Caco-2 (cell line): Measurements from ENCODE around the gene FEM1C. TPM values are rescaled to one million over a fixed set of nuclear protein-coding genes. Genes with fewer than 3 reads are reported as not detected.

ENCODE experiments used
- BruUV-seq: library from RNA; stranded (reverse); fragments of 400-500 nt; replicated peaks from 2 replicates; lab custom pipeline; 2021; lab: Mats Ljungman, UMichigan
- CTCF ChIA-PET: fragments of 300-600 bp; sonication (Branson Sonifier 250); formaldehyde crosslinking; loops from one replicate; lab custom pipeline; 2022; ENCODE audit warnings: antibody characterized with exemption; lab: Charles Lee
- POLR2A ChIA-PET: fragments of 300-600 bp; sonication (Branson Sonifier 250); formaldehyde crosslinking; loops from one replicate; lab custom pipeline; 2022; ENCODE audit warnings: antibody characterized with exemption; lab: Charles Lee
- DNase-seq, 2 experiments: peaks; one replicate each; pipeline versions ENCODE4 v3.0.0 to v3.0.0-alpha.2; 2020 to 2022
- H3K27me3 ChIP-seq: replicated peaks from 2 replicates; pipeline ENCODE4 v1.6.0; 2011; ENCODE audit warnings: low read length; ENCODE audit not compliant: control insufficient read depth, insufficient read depth
- H3K36me3 ChIP-seq: 2 replicates; pipeline ENCODE4 v1.5.1; 2011; ENCODE audit warnings: low read length; ENCODE audit not compliant: control insufficient read depth, insufficient read depth
- H3K4me1 ChIP-seq: fragments of 250-450 bp; sonication (Bioruptor Pico); 2 replicates; pipeline ENCODE4 v1.5.1; 2020; ENCODE audit warnings: mild to moderate bottlenecking
- H3K4me3 ChIP-seq: 2 replicates; pipeline ENCODE4 v1.5.1; 2011; ENCODE audit warnings: low read depth, mild to moderate bottlenecking, control low read depth, low read length
- H3K9me3 ChIP-seq: fragments of 250-450 bp; sonication (Bioruptor Pico); 2 replicates; pipeline ENCODE4 v1.5.1; 2020; ENCODE audit warnings: mild to moderate bottlenecking, moderate library complexity
- H3K27ac Mint-ChIP-seq: one replicate; pipeline ENCODE4 v1.8.0; 2022; ENCODE audit warnings: mixed read lengths; ENCODE audit not compliant: unreplicated experiment
- H3K27me3 Mint-ChIP-seq: one replicate; pipeline ENCODE4 v1.8.0; 2022; ENCODE audit warnings: mixed read lengths; ENCODE audit not compliant: insufficient read depth, unreplicated experiment
- H3K36me3 Mint-ChIP-seq: one replicate; pipeline ENCODE4 v1.8.0; 2022; ENCODE audit warnings: mild to moderate bottlenecking, mixed read lengths; ENCODE audit not compliant: insufficient read depth, unreplicated experiment
- H3K4me1 Mint-ChIP-seq: one replicate; pipeline ENCODE4 v1.8.0; 2022; ENCODE audit warnings: low read depth, mixed read lengths; ENCODE audit not compliant: unreplicated experiment
- H3K4me3 Mint-ChIP-seq: one replicate; pipeline ENCODE4 v1.8.0; 2022; ENCODE audit warnings: mild to moderate bottlenecking, moderate library complexity, mixed read lengths; ENCODE audit not compliant: unreplicated experiment
- H3K9me3 Mint-ChIP-seq: one replicate; pipeline ENCODE4 v1.8.0; 2022; ENCODE audit warnings: mixed read lengths; ENCODE audit not compliant: unreplicated experiment
- CTCF ChIP-seq, 2 experiments: fragments of 200-600 bp in 1 of 2; IDR thresholded peaks; 1 replicate in 1 of 2; 2 replicates in 1 of 2; pipeline versions ENCODE4 v1.5.1 to v1.8.0; 2011 to 2022; ENCODE audit warnings: antibody characterized with exemption in 1 of 2, control low read depth in 1 of 2, inconsistent platforms in 1 of 2, low read depth in 1 of 2, low read length in 1 of 2, mild to moderate bottlenecking in 1 of 2, moderate library complexity in 1 of 2; ENCODE audit not compliant: insufficient read depth in 1 of 2, severe bottlenecking in 1 of 2, unreplicated experiment in 1 of 2
- intact Hi-C: fragments of 100-400 bp; cut with micrococcal nuclease; formaldehyde crosslinking; loops from one replicate; pipeline ENCODE4 v1.10.0; 2022; ENCODE audit not compliant: unreplicated experiment
- total RNA-seq: library from RNA; stranded (reverse); gene quantifications from 2 replicates; pipeline ENCODE4 v1.2.3, GENCODE V29; 2022

The FEM1C gene
- total RNA-seq, 1 experiment from 2014 or later = 11.8 TPM

DNA sequence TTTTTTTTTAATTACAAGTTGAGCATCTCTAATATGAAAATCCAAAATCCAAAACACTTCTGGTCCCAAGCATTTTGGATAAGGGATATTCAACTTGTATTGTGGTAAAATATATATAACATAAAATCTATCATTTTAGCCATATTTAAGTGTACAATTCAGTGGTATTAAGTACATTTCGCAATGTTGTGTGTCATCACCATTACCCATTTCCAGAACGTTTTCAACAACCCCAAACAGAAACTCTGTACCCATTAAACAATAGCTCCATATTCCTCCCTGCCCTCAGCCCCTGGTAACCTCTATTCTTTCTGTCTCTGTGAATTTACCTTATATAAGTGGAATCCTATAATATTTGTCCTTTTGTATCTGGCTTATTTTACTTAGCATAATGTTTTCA, 32.8 kb upstream of the FEM1C start:
- BruUV-seq = no TSS peak
- ChIA-PET CTCF (no interaction called here), POLR2A (no interaction called here)
- no peak for TF ChIP-seq CTCF (IDR thresholded peaks at IDR 0.05; ENCODE audit: insufficient read depth in 1 of 2, low read depth in 1 of 2, low read length in 1 of 2, severe bottlenecking in 1 of 2, unreplicated experiment in 1 of 2)
- H3K9me3 ChIP-seq = no peaks in the 10 kb centered on the region
- Mint-ChIP-seq H3K4me3 (no peak overlapping the region), H3K27ac (no peak overlapping the region), H3K36me3 (no peaks in the 10 kb centered on the region), H3K4me1 (no peaks in the 10 kb centered on the region), H3K27me3 (peaks cover 3% of the 10 kb centered on the region), H3K9me3 (no peaks in the 10 kb centered on the region)
- no peaks in the 10 kb centered on the region for H3K4me1 ChIP-seq
- no peak for DNase-seq
- intact Hi-C loops = no loop called here
- no peaks in the 10 kb centered on the region for H3K36me3 ChIP-seq
- no peaks in the 10 kb centered on the region for H3K27me3 ChIP-seq
- no peak overlapping the region for H3K4me3 ChIP-seq

- no peaks in the 10 kb centered on the region for H3K4me1 ChIP-seq
- Mint-ChIP-seq H3K27me3 (peaks cover 5% of the 10 kb centered on the region), H3K4me3 (no peak overlapping the region), H3K27ac (no peak overlapping the region), H3K9me3 (no peaks in the 10 kb centered on the region), H3K36me3 (no peaks in the 10 kb centered on the region), H3K4me1 (no peaks in the 10 kb centered on the region)
- TF ChIP-seq CTCF (IDR thresholded peaks at IDR 0.05; ENCODE audit: insufficient read depth in 1 of 2, low read depth in 1 of 2, low read length in 1 of 2, severe bottlenecking in 1 of 2, unreplicated experiment in 1 of 2) = no peak
- H3K9me3 ChIP-seq = no peaks in the 10 kb centered on the region
- intact Hi-C loops = no loop called here
- no peak overlapping the region for H3K4me3 ChIP-seq
- no peaks in the 10 kb centered on the region for H3K36me3 ChIP-seq
- DNase-seq = no peak
- BruUV-seq = no TSS peak
- ChIA-PET POLR2A (no interaction called here), CTCF (interaction anchor here (0.7 to 1.4 kb wide), 10 partner anchors 10 to 1188 kb away, joined by 3 to 23 read pairs (median 6); partner anchors contain the start of gene FEM1C)
- H3K27me3 ChIP-seq = no peaks in the 10 kb centered on the region
These were observed 30.8 kb upstream of the FEM1C start for GRCh38 chr5:115575167-115576070.

GRCh38 chr5:115573133-115573532, 28.6 kb upstream of the FEM1C start:
- H3K4me3 ChIP-seq = no peak overlapping the region
- H3K4me1 ChIP-seq = no peaks in the 10 kb centered on the region
- H3K4me1 Mint-ChIP-seq = no peaks in the 10 kb centered on the region
- ChIA-PET CTCF (interaction anchor here (0.6 kb wide), 2 partner anchors 264 to 266 kb away, joined by 4 read pairs; no protein-coding TSS in a partner anchor), POLR2A (no interaction called here)
- TF ChIP-seq CTCF (IDR thresholded peaks at IDR 0.05; ENCODE audit: insufficient read depth in 1 of 2, low read depth in 1 of 2, low read length in 1 of 2, severe bottlenecking in 1 of 2, unreplicated experiment in 1 of 2) = no peak
- no peak overlapping the region for H3K4me3 Mint-ChIP-seq
- H3K36me3 Mint-ChIP-seq = no peaks in the 10 kb centered on the region
- no peaks in the 10 kb centered on the region for H3K9me3 ChIP-seq
- no peak for DNase-seq
- no peaks in the 10 kb centered on the region for H3K27me3 ChIP-seq
- BruUV-seq = no TSS peak
- no peaks in the 10 kb centered on the region for H3K9me3 Mint-ChIP-seq
- no peaks in the 10 kb centered on the region for H3K36me3 ChIP-seq
- peaks cover 5% of the 10 kb centered on the region for H3K27me3 Mint-ChIP-seq
- intact Hi-C loops = no loop called here
- H3K27ac Mint-ChIP-seq = no peak overlapping the region
